HG03432 (cell line): ENCODE data around the gene CDKN2AIP.

Experiments
- ATAC-seq: cut with Tn5 transposase; IDR thresholded peaks from one replicate; pipeline ENCODE4 v1.9.1; 2021; ENCODE audit warnings: mild to moderate bottlenecking, moderate library complexity; ENCODE audit not compliant: unreplicated experiment

The CDKN2AIP gene, protein sequence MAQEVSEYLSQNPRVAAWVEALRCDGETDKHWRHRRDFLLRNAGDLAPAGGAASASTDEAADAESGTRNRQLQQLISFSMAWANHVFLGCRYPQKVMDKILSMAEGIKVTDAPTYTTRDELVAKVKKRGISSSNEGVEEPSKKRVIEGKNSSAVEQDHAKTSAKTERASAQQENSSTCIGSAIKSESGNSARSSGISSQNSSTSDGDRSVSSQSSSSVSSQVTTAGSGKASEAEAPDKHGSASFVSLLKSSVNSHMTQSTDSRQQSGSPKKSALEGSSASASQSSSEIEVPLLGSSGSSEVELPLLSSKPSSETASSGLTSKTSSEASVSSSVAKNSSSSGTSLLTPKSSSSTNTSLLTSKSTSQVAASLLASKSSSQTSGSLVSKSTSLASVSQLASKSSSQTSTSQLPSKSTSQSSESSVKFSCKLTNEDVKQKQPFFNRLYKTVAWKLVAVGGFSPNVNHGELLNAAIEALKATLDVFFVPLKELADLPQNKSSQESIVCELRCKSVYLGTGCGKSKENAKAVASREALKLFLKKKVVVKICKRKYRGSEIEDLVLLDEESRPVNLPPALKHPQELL

DNA sequence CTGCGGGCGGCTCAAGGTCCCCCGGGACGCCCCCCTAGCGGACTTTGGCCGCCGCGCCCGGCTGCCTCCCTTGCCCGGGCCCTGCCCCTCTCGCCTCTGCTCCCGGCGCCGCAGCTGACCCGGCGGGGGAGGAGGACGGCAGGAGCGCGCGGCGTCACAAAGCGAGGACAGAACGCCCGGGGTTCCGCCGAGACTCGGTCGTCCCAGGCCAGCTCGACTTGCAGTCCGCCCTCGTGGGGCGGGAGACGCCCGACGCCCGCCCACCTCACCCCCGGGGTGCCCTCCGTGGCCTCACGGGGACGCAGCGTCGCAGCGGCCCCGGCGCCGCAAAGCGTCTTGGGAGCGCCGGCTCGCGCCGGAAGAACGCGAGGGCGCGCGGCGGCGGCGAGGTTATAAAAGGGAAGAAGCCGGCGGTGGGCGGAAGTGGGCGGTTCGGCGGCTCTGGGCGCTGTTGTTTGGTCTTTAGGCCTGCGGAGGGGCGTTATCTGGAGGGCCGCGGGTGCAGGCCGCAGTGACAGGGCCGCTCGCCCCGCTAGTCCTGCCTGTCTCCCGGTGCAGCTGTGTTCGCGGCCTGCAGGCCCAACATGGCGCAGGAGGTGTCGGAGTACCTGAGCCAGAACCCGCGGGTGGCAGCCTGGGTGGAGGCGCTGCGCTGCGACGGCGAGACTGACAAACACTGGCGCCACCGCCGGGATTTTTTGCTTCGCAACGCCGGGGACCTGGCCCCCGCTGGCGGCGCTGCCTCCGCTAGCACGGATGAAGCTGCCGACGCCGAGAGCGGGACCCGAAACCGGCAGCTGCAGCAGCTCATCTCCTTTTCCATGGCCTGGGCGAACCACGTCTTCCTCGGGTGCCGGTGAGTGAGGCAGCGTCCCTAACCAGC, at the start of gene CDKN2AIP:
Gene CDKN2AIP (plus strand): TSS at position 423 of the 883 bp plus-strand sequence. CDS start 162 bp downstream, at position 585.
- ATAC-seq, result peak; percentile 88

- ATAC-seq, result no peak
These were observed 49.0 kb upstream of the CDKN2AIP start for GRCh38 chr4:183395395-183395794.

GRCh38 chr4:183396227-183396637, 48.2 kb upstream of the CDKN2AIP start:
- no peak for ATAC-seq

DNA sequence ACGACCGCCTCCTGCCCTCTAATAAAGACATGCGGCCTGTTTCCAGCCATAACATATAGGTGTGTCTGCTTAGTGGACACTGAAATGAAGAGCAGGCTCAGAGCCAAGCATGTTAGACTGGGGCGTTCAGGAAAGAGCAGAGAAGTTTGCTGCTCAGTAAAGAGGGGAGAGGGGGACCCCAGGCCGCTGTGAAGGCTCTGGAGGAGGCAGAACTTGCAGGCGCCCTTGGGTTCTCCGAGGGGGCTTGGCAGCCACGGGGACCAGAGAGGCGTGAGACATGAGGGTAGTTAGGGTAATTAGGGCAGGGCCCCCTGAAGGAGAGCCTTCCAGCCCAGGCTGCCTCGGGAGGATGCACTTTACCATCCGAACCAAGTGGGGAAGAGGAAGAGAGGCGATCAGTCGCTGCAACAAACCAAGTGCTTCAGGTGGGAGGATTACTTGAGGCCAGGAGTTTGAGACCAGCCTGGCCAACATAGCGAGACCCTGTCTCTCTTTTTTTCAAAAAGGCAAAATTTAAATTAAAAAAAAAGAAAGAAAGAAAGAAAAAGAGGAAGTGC, 46.6 kb upstream of the CDKN2AIP start:
- no peak for ATAC-seq

GRCh38 chr4:183398298-183399125, 45.9 kb upstream of the CDKN2AIP start:
- peak; percentile 95 for ATAC-seq

DNA sequence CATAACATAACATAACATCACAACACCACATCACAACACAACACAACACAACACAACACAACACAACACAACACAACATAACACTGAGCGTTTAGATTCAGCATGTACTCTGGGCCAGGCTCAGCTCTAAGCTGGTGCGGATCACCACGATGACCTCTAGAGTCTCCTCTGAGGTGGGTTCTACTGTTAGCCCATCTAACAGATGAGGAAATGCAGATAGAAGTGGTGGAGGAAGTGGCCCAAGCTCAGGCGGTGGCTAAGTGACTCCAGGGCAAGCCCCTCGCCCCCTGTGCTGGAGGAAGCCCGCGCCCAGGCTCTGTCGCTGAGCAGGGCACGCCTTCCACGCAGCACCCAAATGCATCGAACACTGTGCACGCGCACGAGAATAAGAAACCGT, 45.3 kb upstream of the CDKN2AIP start:
- ATAC-seq, result no peak

- ATAC-seq, result no peak
These were observed 44.8 kb upstream of the CDKN2AIP start for GRCh38 chr4:183399616-183400015.

GRCh38 chr4:183400035-183400434, 44.4 kb upstream of the CDKN2AIP start:
- ATAC-seq, result no peak

- no peak for ATAC-seq
These were observed 43.0 kb upstream of the CDKN2AIP start for GRCh38 chr4:183401473-183401872.

DNA sequence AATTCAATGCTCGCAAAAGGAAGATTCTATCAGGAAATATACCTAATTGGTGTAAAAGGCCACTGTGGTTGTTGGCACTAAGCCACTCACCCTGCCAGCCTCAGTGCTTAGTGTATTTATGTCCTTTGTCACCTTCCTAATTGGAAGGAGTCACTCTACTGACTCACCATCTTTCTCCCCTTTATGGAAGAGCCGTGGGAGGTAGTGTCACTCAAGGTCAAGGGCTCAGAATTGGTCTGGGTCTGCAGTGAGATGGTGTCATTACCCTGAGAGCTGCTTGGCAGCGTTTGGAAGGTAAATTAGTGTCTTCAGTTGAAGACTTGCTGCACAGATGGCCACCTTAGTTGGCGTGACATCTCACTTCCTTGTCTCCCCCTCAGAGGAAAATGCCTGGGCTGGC, 41.7 kb upstream of the CDKN2AIP start:
- no peak for ATAC-seq

GRCh38 chr4:183403486-183403885, 41.0 kb upstream of the CDKN2AIP start:
- no peak for ATAC-seq

GRCh38 chr4:183403961-183404360, 40.5 kb upstream of the CDKN2AIP start:
- no peak for ATAC-seq

DNA sequence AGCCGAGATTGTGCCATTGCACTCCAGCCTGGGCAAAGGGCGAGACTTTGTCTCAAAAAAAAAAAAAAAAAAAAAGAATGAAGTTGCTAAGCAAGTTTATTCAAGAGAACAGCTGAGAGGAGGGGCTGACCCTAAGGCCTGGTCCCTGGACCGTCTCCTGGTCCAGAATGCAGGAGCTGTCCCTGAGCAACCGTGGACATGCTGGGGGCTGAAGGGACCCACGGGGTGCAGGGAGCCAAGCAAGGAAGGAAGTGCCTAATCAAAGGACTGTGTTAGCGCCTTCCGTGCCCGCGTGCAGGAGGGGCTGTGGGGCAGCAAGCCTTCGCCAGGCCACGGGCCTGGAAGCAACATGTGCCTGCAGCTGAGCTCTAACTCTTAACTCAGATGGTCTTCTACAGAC, 39.1 kb upstream of the CDKN2AIP start:
- ATAC-seq, result no peak

DNA sequence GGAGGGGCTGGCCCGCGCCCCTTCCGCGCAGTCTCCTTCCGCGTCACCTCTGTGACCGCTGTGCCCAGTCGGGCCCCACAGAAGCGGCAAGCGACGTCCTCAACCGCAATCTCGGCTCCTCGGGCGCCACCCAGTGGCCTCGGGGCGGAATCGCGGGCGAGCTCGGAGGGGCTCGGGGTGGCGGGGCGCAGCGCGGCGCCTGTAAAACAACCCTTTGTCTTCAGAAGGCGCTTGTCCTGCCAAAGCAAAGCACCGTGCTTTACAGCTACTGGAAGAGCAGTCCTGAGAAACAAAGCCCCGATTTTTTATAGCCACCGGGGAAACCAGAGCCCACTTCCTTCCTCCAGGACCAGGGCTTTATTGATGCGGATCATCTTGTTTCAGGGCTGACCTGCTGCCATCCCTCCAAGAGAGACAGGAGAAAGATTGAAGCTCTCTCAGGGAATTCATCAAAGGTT, 37.3 kb upstream of the CDKN2AIP start:
- peak; percentile 98 for ATAC-seq

GRCh38 chr4:183407635-183408464, 36.6 kb upstream of the CDKN2AIP start:
- no peak for ATAC-seq

GRCh38 chr4:183408796-183409195, 35.6 kb upstream of the CDKN2AIP start:
- ATAC-seq, result no peak

DNA sequence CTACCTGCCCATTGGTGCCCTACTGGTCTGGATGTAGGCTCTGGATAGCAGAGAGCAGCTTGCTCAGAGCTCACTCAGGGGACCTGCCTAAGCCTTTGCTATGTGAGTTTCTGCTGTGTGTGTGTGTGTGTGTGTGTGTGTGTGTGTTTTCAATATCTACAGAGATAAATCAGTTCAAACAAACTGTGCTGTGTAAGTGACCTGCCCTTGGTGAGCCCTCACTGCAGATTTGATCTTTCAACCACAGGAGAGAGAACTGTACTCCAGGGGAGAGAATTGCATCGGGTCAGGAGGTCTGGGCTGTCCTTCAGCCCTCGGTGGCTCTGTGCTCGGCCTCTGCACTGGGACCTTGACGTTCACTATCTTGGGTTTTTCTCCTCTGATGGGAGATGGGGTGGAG, 35.0 kb upstream of the CDKN2AIP start:
- ATAC-seq, result no peak

DNA sequence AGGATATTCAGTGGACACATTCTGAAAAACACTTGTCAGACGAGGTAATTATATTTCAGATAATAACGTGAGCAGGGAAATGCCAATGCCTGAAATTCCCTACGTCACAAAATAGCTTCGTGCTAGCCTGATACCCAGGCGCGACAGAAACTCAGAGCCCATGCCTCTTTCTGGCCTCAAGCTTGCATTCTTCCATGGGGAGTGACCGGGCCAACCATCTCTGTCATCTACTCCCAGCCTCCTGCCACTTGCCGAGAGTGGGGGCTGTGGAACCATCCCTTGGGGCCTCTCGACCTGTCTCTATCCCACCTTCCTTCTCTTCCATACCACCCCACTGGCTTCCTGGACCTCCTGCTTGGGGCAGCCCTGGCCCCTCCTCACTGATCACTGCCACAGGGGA, 34.5 kb upstream of the CDKN2AIP start:
- ATAC-seq, result no peak

- ATAC-seq, result peak; percentile 35
These were observed 33.1 kb upstream of the CDKN2AIP start for GRCh38 chr4:183411291-183411861.
